SK-N-SH treated with all-trans-retinoic acid at 6 μM for 48 hours (cell line): Measurements from ENCODE around the gene OSCP1.

Experiments
- ATAC-seq: fragments of 200-7000 bp; cut with Tn5 transposase; 3 replicates; pipeline ENCODE4 v1.9.1; 2020; ENCODE audit warnings: mild to moderate bottlenecking, moderate library complexity
- ARNTL ChIP-seq: fragments of 450-650 bp; formaldehyde crosslinking; IDR thresholded peaks from 2 replicates; pipeline ENCODE4 v1.5.0; 2020; ENCODE audit warnings: low read depth, mild to moderate bottlenecking, moderate library complexity, borderline replicate concordance
- BACH2 ChIP-seq: fragments of 250-450 bp; sonication (Bioruptor Pico); IDR thresholded peaks from 2 replicates; pipeline ENCODE4 v1.9.0; 2021; ENCODE audit warnings: mild to moderate bottlenecking, borderline replicate concordance
- CSDC2 ChIP-seq: fragments of 250-450 bp; sonication (Bioruptor Pico); IDR thresholded peaks from 2 replicates; pipeline ENCODE4 v1.5.0; 2020; ENCODE audit warnings: mild to moderate bottlenecking, moderate library complexity
- ESRRG ChIP-seq: fragments of 250-450 bp; sonication (Bioruptor Pico); IDR thresholded peaks from 2 replicates; pipeline ENCODE4 v1.6.1; 2021; ENCODE audit warnings: mild to moderate bottlenecking
- GLIS3 ChIP-seq: fragments of 250-450 bp; sonication (Bioruptor Pico); IDR thresholded peaks from 2 replicates; pipeline ENCODE4 v1.5.0; 2020; ENCODE audit warnings: mild to moderate bottlenecking, moderate library complexity
- ISL1 ChIP-seq: fragments of 250-450 bp; sonication (Bioruptor Pico); IDR thresholded peaks from 2 replicates; pipeline ENCODE4 v2.1.2; 2022; ENCODE audit warnings: mild to moderate bottlenecking, moderate library complexity
- OSR1 ChIP-seq: fragments of 250-450 bp; sonication (Bioruptor Pico); IDR thresholded peaks from 2 replicates; pipeline ENCODE4 v1.8.0; 2022; ENCODE audit warnings: moderate library complexity, mild to moderate bottlenecking, inconsistent platforms
- PATZ1 ChIP-seq: fragments of 250-450 bp; sonication (Bioruptor Pico); IDR thresholded peaks from 2 replicates; pipeline ENCODE4 v1.8.0; 2020; ENCODE audit warnings: mild to moderate bottlenecking, moderate library complexity, borderline replicate concordance
- POU6F1 ChIP-seq: fragments of 250-450 bp; sonication (Bioruptor Pico); IDR thresholded peaks from 2 replicates; pipeline ENCODE4 v1.8.0; 2021; ENCODE audit warnings: low read depth, mild to moderate bottlenecking, moderate library complexity, borderline replicate concordance
- PPARA ChIP-seq: fragments of 250-450 bp; sonication (Bioruptor Pico); IDR thresholded peaks from 2 replicates; pipeline ENCODE4 v1.5.0; 2020; ENCODE audit warnings: mild to moderate bottlenecking, borderline replicate concordance
- RARB ChIP-seq: fragments of 250-450 bp; sonication (Bioruptor Pico); IDR thresholded peaks from 2 replicates; pipeline ENCODE4 v1.8.0; 2021; ENCODE audit warnings: mild to moderate bottlenecking, moderate library complexity
- SNAI2 ChIP-seq: fragments of 250-450 bp; sonication (Bioruptor Pico); IDR thresholded peaks from 2 replicates; pipeline ENCODE4 v1.5.0; 2020; ENCODE audit warnings: mild to moderate bottlenecking, moderate library complexity
- TCF4 ChIP-seq: fragments of 250-450 bp; sonication (Bioruptor Pico); IDR thresholded peaks from 2 replicates; pipeline ENCODE4 v1.8.0; 2021; ENCODE audit warnings: mild to moderate bottlenecking, moderate library complexity, borderline replicate concordance
- TOX ChIP-seq: fragments of 250-450 bp; sonication (Bioruptor Pico); IDR thresholded peaks from 2 replicates; pipeline ENCODE4 v1.8.0; 2021; ENCODE audit warnings: mild to moderate bottlenecking, moderate library complexity, borderline replicate concordance
- TSHZ2 ChIP-seq: fragments of 250-450 bp; sonication (Bioruptor Pico); IDR thresholded peaks from 2 replicates; pipeline ENCODE4 v1.5.0; 2020; ENCODE audit warnings: mild to moderate bottlenecking, moderate library complexity
- ZC3H10 ChIP-seq: fragments of 250-450 bp; sonication (Bioruptor Pico); IDR thresholded peaks from 2 replicates; pipeline ENCODE4 v1.5.1; 2021; ENCODE audit warnings: mild to moderate bottlenecking, moderate library complexity
- ZFP3 ChIP-seq: fragments of 250-450 bp; sonication (Bioruptor Pico); IDR thresholded peaks from 2 replicates; pipeline ENCODE4 v1.5.0; 2020; ENCODE audit warnings: mild to moderate bottlenecking, moderate library complexity
- ZFP30 ChIP-seq: fragments of 450-650 bp; formaldehyde crosslinking; IDR thresholded peaks from 2 replicates; pipeline ENCODE4 v1.5.0; 2022; ENCODE audit warnings: mild to moderate bottlenecking, moderate library complexity
- ZNF565 ChIP-seq: fragments of 450-650 bp; formaldehyde crosslinking; conservative IDR thresholded peaks from 2 replicates; pipeline ENCODE4 v1.5.0; 2020; ENCODE audit warnings: low read depth, mild to moderate bottlenecking, moderate library complexity
- ZNF70 ChIP-seq: fragments of 450-650 bp; formaldehyde crosslinking; IDR thresholded peaks from 2 replicates; pipeline ENCODE4 v1.5.0; 2020; ENCODE audit warnings: mild to moderate bottlenecking, moderate library complexity
- ZNF8 ChIP-seq: fragments of 450-650 bp; formaldehyde crosslinking; IDR thresholded peaks from 2 replicates; pipeline ENCODE4 v1.5.0; 2020; ENCODE audit warnings: mild to moderate bottlenecking, moderate library complexity

The OSCP1 gene

GRCh38 chr1:36408479-36408878, 41.8 kb downstream of the OSCP1 start (continued):
- TF ChIP-seq TSHZ2 (CRISPR knock-in tag): peak; percentile 97
- TF ChIP-seq ISL1 (CRISPR knock-in tag): peak; percentile 67
- TF ChIP-seq TOX: peak; percentile 76; the same call in 1 of the 2 replicates
- peak; percentile 81; the same call in 1 of the 2 replicates for TF ChIP-seq ESRRG (CRISPR knock-in tag)
- peak; percentile 35; the same call in 1 of the 2 replicates for TF ChIP-seq ZC3H10 (CRISPR knock-in tag)
- no peak for TF ChIP-seq ZNF565 (CRISPR knock-in tag)

- no peak for ATAC-seq
- no peak for TF ChIP-seq SNAI2 (CRISPR knock-in tag)
- TF ChIP-seq TCF4 (CRISPR knock-in tag): no peak
- no peak for TF ChIP-seq TOX
- no peak for TF ChIP-seq POU6F1 (CRISPR knock-in tag)
- no peak for TF ChIP-seq PPARA (CRISPR knock-in tag)
- no peak for TF ChIP-seq GLIS3
- TF ChIP-seq CSDC2: no peak
- TF ChIP-seq ARNTL (CRISPR knock-in tag): no peak
- TF ChIP-seq RARB (CRISPR knock-in tag): no peak
- TF ChIP-seq BACH2 (CRISPR knock-in tag): no peak
- TF ChIP-seq ZFP30 (CRISPR knock-in tag): no peak
Observed at GRCh38 chr1:36406440-36406839, 43.8 kb downstream of the OSCP1 start.

- no peak for TF ChIP-seq PPARA (CRISPR knock-in tag)
- no peak for TF ChIP-seq TOX
- TF ChIP-seq ZNF8 (CRISPR knock-in tag): no peak
- TF ChIP-seq RARB (CRISPR knock-in tag): no peak
- TF ChIP-seq TCF4 (CRISPR knock-in tag): no peak
- no peak for TF ChIP-seq SNAI2 (CRISPR knock-in tag)
- no peak for TF ChIP-seq ZFP30 (CRISPR knock-in tag)
- TF ChIP-seq GLIS3: no peak
- TF ChIP-seq ZFP3: no peak
- TF ChIP-seq OSR1 (CRISPR knock-in tag): no peak
- no peak for TF ChIP-seq CSDC2
- TF ChIP-seq ARNTL (CRISPR knock-in tag): no peak
- no peak for TF ChIP-seq TSHZ2 (CRISPR knock-in tag)
- no peak for TF ChIP-seq POU6F1 (CRISPR knock-in tag)
- no peak for TF ChIP-seq ZNF70 (CRISPR knock-in tag)
- no peak for TF ChIP-seq PATZ1 (CRISPR knock-in tag)
- TF ChIP-seq BACH2 (CRISPR knock-in tag): no peak
- no peak for ATAC-seq
Observed at GRCh38 chr1:36402504-36402890, 47.8 kb downstream of the OSCP1 start.
